GM19035 (cell line): ENCODE measurements around the gene AKR1A1.
"Not testable (repeated sequence)": the region's sequence is repeated elsewhere in the genome, so short reads cannot be mapped to it uniquely, and the experiment has no call there.

Experiments used
- ATAC-seq: cut with Tn5 transposase; IDR thresholded peaks from one replicate; pipeline ENCODE4 v1.9.1; 2021; ENCODE audit not compliant: unreplicated experiment

The AKR1A1 gene

DNA sequence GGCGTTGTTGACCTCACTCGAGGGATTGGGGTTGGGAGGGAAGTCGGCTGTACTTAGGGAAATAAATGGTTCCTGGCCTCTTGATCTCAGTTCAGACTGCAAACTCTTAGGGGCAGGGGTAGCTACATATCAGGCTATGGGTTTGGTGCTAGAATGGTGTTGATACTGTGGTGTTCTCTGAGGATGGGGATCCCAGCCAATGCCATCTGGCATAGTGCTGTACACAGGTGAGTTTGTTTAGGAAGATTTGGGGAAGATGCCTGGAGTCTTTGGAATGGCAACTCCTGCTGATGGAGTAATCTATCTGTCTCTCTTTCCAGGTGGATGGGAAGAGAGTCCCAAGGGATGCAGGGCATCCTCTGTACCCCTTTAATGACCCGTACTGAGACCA is 18.9 kb downstream of the AKR1A1 start:
- ATAC-seq: no peak

DNA sequence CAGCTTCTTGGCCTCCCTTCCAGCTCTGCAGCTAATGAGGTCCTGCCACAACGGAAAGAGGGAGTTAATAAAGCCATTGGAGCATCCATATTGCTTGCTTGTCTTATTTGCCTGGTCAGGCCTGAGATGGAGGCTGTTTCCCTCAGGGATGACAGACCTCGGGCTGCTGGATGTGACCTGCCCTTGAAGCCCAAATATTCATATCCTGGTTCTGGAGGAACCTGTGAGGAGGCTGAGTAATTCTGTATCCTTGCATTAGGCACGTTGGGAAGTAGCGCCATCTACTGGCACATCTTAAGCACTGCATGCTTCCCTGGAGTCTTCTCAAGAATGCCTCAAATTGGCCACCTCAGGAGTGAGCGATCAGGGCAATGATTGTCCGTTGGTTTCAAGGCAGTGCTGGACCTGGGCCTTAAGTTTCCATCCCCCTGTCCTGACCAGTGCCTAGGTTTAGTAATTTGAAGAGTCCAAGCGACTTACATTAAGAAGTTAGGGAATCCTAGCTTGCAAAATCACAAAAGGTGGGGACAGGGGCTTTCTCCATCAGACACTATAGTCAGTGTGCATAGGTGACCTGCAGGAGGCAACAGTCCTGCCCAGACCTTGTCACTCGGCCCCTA is 19.4 kb downstream of the AKR1A1 start:
- ATAC-seq: no peak

DNA sequence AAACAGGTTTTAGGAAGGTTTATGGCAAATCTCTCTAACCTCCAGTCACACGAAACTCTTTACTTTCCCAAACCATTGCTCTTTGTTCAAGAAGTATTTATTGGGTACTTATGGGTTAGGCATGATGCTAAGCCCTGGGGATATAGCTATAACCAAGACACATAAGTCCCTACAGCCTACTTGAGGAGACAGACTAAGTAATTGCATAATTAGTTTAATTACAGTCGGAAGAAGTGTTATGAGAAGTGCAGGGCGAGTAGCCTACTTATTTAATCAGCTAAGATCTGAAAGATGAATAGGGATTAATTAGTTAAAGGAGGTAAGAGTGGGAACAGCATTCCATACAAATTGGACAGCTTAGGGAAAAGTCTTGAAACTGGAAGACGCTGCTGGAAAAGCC is 20.0 kb downstream of the AKR1A1 start:
- no peak for ATAC-seq

DNA sequence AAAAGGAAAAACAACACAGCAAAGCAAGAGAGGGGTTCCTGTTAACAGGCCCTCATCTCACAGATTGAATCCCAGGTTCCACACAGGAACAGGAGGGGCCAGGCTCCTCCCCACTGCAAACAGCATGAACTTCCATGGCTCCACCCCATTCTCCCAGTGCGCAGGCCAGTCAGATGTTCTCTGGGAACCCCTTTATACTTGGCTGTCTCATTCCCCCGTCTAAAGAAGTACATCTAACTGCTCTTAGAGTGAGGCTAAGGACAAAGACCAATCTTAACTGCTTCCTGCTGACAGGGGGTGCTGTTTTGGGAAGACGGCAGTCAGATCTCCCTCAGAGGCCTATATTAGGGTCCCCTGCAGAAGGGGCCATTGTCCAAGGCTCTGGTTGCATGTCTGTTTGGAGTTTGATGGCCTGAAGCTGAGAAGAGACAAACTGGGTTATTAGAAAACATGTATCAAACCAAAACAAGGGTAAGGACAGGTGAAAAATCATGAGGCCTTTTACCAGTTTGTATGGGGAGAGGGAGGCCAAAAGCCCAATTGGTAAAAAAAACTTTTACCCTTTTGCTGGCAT is 22.7 kb downstream of the AKR1A1 start:
- ATAC-seq: no peak

DNA sequence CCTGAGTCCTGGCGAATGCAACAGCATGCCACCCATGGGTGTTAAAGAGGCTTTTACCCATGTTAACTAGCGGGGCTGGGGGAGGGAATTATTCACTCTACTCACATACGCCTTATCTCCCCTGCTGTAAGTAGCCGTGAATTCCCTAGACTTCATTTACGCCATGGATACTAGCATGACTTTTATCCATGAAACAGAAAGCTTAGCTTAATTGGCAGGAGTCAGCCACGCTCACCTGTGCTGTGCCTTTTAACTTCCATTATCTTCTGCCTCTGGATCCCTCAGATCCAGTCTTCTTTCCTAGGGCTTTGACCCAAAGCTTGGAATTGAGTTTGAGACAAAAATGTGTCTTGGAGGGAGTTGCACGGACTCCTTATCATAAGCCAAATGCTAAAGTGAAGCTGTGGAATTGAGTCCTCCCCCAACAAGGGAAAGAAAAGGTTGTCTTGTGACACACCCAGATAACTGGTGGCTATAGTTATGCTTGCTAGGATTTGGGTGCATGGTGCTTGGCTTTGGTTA is 23.5 kb downstream of the AKR1A1 start:
- ATAC-seq: no peak

DNA sequence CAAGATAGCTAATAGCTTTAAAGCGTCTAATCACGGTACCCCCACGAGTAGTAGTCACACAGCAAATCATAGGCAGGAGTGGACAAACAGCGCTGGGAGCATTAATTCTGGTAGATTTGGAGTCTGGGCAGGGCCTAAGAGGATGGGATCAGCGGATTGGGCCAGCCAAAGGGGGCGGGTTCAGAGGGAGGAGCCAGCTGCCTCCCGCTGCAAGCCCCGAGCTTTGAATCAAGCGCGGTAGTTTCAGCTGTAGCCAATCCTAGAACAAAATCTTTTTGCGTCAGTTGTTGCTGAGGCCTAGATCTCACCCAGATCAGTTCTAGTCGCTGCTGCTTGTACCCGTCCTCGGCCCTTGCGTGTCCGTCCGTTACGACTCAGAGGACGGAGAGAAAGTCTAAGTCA is 32.6 kb downstream of the AKR1A1 start:
- ATAC-seq: peak; percentile 63

DNA sequence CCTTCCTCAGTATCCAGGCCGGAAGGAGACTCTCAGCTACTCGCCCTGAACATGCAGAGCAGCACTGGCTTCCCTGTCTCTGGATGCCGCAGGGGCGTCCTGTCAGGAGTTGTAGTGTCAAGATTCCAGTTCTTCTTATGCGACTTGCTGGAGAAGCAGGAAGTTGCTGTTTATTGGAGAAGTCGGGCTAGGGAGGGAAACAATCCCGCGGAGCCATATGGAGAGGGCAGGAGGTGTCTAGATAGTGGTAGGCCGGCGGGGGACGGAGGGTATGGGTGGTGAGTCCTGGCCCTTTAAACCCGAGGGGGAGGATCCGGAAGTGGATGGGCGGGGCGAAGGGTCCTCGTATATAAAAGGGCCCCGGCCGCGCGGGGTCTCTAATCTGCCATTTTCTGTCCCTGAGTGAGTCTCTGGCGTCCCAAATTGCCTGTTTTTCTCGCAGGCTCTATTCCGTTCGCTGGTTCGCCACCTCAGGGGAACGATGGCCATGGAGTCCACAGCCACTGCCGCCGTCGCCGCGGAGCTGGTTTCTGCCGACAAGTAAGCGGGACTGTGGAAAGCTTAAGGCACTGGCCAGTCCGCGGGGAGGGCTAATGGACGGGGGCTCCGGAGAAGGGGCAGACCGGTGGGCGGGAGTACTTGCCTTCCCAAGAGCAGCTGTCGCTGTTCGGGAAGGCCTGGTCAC is 33.2 kb downstream of the AKR1A1 start, which contains the start of gene NASP:
NASP (plus strand) TSS at position 376 of the 685 bp plus-strand sequence; CDS start at position 482, 106 bp downstream.
- peak; percentile 53 for ATAC-seq

DNA sequence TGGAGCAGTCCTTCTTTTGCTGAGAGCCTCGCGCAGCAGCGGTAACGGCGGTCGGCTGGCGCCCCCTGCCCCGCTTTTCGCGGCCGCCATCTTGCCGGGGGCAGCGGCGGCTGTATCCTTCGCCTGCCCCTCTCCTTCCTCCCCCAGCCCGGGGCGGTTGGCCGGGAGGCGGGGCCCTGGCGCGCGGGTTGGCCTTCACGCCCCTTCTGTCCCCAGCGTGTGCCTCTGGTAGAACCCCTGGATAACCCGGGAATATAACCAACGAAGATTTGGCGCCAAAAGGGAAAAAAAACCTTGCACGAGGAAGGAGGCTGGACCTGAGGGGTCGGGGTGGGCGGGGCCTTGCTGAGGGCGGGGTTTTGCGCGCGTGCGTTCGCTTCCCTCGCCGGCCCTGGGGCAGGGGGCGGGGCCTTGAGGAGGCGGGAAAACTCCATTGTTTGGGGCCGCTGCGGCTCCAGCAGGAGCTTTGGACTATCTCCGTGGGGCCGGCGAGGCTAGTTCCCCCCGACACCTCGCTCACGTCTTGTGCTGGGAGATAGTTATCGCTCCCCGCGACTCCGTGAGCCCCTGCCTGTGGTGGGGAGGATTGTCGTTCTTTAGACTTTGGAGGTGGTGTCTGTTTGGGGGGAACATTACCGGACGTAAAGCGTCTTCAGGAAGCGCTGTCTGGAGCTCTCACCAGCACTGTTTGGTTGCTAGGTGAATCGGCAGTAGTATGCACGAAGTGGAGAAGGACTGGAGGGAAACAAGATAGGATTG is 33.9 kb downstream of the AKR1A1 start:
- ATAC-seq: peak; percentile 38

DNA sequence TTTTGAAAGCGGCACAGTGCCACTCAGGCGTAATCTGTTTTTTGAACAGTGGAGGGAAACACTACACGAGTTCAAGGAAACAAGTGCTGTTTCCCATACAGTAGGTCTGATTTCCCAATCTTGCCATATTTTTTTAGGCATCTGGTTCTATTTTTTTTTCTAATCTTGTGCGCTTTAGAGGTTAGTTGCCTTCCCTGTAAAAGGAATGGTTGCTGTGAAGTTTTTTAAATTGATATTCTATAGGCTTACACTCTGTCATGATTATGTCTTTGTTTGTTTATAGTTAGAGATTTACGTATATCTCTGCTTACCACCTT is 34.4 kb downstream of the AKR1A1 start:
- no peak for ATAC-seq

DNA sequence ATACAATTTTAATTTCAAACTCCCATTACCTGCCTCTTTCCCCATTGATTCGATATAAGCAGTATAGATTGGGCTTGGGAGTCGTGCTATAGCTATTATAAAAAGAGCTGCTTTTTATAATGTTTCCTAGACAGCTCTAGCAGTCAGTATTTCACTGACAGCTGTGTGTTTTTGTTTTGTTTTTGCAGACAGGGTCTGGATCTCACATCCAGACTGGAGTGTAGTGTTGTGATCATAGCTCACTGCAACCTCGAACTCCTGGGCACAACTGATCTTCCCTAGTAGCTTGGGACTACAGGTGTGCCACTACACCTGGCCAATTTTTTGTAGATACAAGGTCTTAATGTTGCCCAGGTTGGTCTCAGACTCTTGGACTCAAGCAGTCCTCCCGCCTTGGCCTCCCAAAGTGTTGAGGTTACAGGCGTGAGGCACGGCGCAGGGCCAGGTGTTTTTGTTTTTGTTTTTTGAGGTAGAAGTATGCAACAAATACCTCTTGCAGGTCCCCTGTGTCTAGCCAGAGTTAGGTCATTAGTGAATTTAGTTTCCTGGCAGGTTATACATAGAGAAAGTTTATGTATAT is 35.0 kb downstream of the AKR1A1 start:
- ATAC-seq: no peak

DNA sequence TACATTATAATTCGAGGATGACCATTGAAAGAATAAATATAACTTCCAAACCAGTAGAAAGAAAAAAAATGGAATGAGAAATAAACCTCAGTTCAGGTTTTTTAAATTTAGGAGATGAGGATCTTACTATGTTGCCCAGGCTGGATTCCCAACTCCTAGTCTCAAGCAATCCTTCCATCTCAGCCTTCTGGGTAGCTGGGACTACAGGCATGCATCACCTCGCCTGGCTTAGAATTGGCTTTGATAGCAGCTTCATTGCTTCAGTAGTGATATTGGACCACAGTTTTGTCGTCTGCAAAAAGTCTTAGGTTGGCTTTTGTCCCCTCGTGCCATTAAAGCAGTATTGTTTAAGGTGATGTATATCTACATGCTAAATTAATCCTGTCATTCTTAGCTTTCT is 36.1 kb downstream of the AKR1A1 start:
- no peak for ATAC-seq

DNA sequence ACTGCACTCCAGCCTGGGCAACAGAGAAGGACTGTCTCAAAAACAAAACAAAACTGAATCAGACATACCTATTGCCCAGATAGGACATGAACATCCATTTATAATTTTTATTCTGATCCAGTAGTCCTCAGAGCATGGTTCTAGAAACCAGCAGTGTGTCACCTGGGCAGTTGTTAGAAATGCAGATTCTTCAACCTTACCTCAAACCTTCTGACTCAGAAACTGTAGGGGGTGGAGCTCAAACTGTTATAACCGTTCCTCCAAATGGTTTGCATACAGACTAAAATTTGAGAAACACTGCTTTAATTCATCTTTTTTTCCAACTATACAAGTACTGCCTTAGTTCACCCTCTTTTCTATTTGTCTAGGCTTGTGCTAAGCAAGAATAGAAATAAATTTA is 39.2 kb downstream of the AKR1A1 start:
- no peak for ATAC-seq

DNA sequence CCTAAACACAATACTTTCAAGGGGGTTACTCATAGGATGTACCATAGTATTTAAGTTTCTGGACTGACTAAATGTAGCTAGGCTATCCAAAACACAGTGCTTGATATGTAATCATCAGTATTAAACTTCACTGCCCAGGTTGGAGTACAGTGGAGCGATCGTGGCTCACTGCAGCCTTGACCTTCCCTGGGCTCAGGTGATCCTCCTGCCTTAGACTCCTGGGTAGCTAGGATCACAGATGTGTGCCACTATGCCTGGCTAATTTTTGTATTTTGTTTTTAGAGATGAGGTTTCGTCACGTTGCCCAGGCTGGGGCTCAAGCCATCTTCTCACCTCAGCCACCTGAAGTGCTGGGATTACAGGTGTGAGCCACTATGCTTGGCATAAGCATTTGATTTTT is 43.8 kb downstream of the AKR1A1 start:
- ATAC-seq: no peak

DNA sequence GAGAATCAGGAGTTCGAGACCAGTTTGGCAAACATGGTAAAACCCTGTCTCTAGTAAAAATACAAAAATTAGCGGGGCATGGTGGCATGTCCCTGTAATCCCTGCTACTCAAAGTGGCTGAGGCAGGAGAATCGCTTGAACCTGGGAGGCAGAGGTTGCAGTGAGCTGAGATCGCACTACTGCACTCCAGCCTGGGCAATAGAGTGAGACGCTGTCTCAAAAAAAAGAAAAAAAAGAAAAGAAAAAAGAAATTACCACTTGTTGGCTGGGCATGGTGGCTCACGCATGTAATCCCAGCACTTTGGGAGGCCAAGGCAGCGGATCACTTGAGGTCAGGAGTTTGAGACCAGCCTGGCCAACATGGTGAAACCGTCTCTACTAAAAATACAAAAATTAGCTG is 46.1 kb downstream of the AKR1A1 start:
- ATAC-seq: not testable (repeated sequence)

DNA sequence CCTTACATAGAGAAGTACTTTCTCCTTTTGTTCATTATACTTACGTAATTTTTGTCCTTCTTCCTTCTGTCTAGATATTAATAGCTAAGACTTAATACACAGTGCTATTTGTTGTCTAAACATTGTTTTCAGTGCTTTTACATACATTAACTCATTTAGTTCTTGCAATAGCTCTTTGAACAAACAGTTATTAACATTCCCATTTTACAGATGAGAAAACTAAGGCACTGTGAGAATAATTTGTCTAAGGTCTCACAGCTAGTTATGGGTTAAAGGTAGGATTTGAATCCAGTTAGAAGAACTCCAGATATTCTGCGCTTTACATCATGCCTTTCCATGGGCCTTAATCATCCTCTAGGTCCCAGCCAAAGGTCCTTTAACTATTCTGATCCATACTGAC is 53.6 kb downstream of the AKR1A1 start:
- ATAC-seq: no peak

DNA sequence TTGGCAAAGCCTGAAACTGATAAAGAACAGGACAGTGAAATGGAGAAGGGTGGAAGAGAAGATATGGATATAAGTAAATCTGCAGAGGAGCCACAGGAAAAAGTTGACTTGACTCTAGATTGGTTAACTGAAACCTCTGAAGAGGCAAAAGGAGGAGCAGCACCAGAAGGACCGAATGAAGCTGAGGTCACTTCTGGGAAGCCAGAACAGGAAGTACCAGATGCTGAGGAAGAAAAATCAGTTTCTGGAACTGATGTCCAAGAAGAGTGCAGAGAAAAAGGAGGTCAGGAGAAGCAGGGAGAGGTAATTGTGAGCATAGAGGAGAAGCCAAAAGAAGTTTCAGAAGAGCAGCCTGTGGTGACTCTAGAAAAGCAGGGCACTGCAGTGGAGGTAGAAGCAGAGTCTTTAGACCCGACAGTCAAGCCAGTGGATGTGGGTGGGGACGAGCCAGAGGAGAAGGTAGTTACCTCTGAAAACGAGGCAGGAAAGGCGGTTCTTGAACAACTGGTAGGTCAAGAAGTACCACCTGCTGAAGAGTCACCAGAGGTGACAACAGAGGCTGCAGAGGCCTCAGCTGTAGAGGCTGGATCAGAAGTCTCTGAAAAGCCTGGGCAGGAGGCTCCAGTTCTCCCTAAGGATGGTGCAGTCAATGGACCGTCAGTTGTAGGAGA is 56.9 kb downstream of the AKR1A1 start:
- ATAC-seq: no peak

DNA sequence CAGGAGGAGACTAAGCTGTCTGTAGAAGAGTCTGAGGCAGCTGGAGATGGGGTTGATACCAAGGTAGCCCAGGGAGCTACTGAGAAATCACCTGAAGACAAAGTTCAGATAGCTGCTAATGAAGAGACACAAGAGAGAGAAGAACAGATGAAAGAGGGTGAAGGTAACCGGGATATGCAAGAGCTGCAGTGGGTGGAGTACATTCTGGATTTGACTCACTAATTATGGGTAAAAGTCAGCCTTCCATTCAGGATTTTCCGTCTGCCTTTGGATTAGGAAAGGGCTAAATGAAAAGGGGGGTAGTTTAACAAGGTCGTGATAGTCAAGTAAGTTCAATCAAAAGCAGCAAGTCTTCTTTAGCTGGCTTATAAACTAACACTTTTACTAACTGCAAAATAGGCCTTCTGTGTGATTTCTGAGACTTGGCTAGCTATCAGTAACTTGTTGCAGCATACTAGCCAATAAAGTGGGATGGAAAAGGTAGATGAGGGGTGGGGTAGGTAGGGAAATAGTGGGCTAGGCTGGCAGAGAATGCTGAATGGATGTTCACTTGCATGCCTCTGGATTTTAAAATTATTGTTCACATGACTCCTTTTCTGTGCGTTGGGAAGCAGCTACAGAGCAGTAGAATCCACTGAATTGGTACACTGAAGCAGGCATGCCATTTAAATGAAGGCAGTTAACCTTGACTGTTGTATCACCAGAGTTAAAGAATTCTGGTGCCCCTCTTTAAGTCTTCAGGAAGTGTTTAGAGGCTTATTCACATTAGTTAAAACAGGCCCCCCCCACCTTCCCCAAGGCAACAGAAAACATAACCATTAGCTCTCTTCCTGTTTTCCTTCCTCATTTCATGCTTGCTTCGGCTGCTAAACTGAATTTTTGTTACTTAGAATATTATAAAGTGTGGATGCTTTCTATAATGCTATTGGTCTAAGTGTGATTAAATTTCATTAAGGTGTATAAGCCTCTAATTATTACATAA is 57.8 kb downstream of the AKR1A1 start:
- no peak for ATAC-seq

DNA sequence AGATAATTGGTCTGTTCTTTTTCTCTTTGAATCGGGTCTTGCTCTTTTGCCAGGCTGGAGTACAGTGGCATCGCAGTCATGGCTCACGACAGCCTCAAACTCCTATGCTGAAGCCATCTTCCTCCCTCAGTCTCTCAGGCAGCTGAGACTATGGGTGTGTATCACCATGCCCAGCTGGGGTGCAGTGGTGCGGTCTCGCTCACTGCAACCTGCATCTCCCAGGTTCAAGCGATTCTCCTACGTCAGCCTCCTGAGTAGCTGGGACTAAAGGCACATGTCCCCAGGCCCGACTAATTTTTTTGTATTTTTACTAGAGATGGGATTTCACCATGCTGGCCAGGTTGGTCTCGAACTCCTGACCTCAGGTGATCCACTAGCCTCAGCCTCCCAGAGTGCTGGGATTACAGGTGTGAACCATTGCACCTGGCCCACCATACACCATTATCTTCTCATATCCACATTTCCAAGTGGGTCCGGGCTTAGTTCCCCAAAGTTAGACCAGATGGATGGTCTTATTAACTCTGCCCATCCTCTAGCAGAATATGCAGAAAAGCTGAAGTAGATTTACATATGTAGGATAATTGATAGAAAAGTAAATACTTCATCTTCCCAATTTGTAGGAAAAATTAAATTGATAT is 60.1 kb downstream of the AKR1A1 start:
- ATAC-seq: no peak

DNA sequence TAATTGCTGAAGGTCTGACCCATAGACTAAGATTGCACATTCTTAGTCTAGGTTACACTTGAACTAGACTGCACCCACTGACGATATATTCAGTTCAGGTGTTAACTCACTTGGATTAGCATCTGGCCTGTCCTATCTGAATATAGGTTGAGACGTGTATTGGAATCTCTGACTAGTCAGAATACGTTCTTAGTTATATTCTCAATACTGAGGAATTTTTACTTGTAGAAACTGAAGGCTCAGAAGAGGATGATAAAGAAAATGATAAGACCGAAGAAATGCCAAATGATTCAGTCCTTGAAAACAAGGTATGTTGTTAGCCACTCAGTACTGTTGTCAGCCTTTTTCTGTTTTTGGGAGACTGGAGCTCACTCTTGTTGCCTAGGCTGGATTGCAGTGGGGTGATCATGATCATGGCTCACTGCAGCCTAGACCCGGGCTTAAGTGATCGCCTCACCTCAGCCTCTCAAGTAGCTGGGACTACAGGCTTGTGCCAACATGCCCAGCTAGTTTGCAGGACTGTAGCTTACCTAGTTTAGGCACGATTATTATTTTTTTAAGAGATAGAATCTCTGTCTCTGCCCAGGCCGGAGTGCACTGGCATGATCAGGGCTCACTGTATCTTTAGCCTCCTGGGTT is 62.4 kb downstream of the AKR1A1 start:
- ATAC-seq: no peak
